ENCODE data around the gene PRPF18. TPM values are rescaled to one million over a fixed set of nuclear protein-coding genes. Genes with fewer than 3 reads are reported as not detected.

Gene PRPF18
- total and polyA plus RNA-seq, 5 experiments from 2014 or later, result 31.9 to 41.5 (median 38.1) TPM

DNA sequence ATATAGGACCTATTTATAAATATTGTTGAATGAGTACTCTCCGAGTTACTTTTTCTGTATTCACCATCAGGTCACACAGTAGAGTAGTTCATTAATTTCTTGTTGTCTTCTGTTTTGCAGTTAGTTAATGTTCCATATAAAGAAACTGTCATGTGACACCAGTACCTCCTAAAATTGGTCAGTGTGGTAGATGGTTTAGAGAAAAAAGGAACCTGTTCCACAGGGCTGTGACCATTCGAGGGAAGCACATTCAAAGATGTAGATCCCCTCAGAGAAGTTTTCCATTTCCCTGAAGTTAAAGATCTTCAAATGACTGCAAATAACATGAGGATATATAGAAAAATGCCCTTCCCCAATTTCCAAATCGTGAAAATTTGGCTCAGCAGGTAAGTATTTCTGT, 45.7 kb downstream of the PRPF18 start:
- H3K36me3 Mint-ChIP-seq, result peaks cover 1 to 73% (median 33%) of the 10 kb centered on the region in 3 donors
- H3K27me3 Mint-ChIP-seq, result no peaks in the 10 kb centered on the region
- no peaks in the 10 kb centered on the region for H3K9me3 Mint-ChIP-seq
- no peak overlapping the region for H3K4me3 Mint-ChIP-seq
- peaks cover 0 to 2% (median 0%) of the 10 kb centered on the region in 4 donors for H3K4me1 Mint-ChIP-seq
- no peak for ATAC-seq
- H3K27ac Mint-ChIP-seq, result peak overlapping the region in 1 of 10 donors; percentile 41
- no peak for DNase-seq
- POLR2A ChIA-PET, result no interaction called here

DNA sequence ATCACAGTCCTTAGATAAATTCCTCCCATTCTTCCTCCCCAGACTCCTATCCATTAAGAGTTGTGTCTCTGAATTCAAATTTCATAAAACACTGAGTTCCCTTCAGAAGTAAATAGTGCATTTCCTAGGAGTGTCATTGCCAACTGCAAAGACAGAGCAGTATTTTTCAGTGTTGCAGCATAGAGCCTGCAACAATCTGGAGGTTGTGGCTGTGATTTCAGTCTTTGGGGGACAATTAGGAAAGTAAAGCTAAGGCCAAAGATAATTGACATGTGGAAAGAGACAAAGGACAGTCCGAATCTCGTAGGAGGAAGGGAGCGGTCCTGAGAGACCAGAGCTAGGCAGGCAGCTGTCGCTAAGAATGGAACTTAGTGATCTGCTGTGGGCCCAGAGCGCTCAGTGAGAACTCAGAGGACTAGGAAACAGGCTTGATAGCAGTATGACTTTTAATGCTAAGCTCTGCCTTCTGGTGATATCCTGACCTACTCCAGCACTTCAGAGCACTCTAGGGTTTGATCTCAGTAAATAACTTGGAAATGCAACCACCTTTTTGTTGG, 46.2 kb downstream of the PRPF18 start:
- Mint-ChIP-seq H3K27me3 (no peaks in the 10 kb centered on the region), H3K9me3 (no peaks in the 10 kb centered on the region), H3K4me1 (peaks cover 0 to 2% (median 0%) of the 10 kb centered on the region in 4 donors), H3K4me3 (no peak overlapping the region), H3K27ac (peak overlapping the region in 1 of 10 donors; percentile 46), H3K36me3 (peaks cover 6 to 78% (median 39%) of the 10 kb centered on the region in 3 donors)
- no peak for DNase-seq
- no peak for ATAC-seq
- POLR2A ChIA-PET, result no interaction called here

DNA sequence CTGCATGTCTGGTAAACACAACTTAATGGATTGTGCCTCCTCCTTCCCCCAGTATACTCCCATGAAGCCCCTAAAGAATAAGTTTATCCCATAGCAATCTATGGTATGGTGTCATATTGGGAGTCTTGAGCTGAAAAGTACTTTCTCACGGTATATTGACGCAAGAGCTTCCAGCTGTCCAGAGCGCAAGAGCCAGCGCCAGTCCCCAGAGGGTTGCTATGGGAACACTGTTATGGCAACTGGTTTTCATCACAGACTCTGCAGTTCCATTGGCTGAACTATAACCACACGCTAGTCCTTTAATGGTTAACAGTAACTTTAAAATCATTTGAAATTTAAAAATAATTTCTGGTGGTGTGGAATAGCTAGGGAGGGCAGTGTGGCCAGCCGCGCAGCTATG, 46.9 kb downstream of the PRPF18 start:
- DNase-seq, result no peak
- peaks cover 0 to 2% (median 0%) of the 10 kb centered on the region in 4 donors for H3K4me1 Mint-ChIP-seq
- ATAC-seq, result no peak
- peak overlapping the region in 1 of 10 donors; percentile 7 for H3K27ac Mint-ChIP-seq
- no peak overlapping the region for H3K4me3 Mint-ChIP-seq
- peaks cover 0 to 2% (median 0%) of the 10 kb centered on the region in 9 donors for H3K9me3 Mint-ChIP-seq
- H3K36me3 Mint-ChIP-seq, result peaks cover 14 to 82% (median 46%) of the 10 kb centered on the region in 3 donors
- POLR2A ChIA-PET, result no interaction called here
- no peaks in the 10 kb centered on the region for H3K27me3 Mint-ChIP-seq

DNA sequence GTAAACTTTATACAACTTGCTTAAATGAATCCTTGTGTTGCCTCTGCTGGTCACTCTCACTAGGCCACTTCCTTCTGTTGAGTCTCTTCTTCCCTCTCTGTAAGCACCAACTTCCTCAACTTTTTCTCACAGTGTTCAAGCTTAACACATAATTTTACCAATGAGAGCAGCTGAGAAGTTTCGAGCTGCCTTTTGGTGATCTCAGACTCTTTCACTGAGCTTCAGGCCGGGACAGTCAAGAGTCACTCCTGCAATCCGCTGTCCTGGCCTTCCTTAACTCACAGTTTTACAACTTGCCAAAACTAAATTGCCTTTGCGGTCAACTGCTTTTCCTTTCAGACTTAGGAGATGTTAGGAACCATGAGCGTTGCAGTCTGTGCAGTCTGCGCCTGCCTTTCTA, 47.4 kb downstream of the PRPF18 start:
- Mint-ChIP-seq H3K9me3 (peaks cover 0 to 2% (median 0%) of the 10 kb centered on the region in 9 donors), H3K27ac (no peak overlapping the region), H3K36me3 (peaks cover 17 to 83% (median 51%) of the 10 kb centered on the region in 3 donors), H3K27me3 (no peaks in the 10 kb centered on the region), H3K4me3 (no peak overlapping the region), H3K4me1 (peaks cover 0 to 2% (median 0%) of the 10 kb centered on the region in 4 donors)
- no peak for ATAC-seq
- no peak for DNase-seq
- POLR2A ChIA-PET, result no interaction called here

DNA sequence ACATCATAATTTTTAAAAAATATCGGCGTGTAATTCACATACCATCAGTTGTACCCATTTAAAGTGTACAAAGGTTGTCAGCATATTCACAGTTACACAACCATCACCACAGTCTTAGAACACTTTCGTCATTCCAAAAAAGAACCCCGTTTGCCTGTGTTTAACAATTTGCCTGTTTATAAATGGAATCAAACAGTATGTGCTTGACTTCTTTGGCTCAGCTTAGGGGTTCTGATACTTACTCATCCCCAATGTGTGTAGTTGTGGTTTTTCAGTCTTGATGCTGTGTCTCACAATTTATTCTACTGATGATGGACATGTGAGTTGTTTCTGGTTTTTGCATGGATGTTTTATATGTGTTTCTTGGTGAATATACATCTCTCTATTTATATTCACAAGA, 50.0 kb downstream of the PRPF18 start:
- H3K4me1 Mint-ChIP-seq, result peaks cover 0 to 10% (median 0%) of the 10 kb centered on the region in 4 donors
- DNase-seq (no peak), ATAC-seq (no peak)
- peaks cover 12 to 18% (median 17%) of the 10 kb centered on the region in 9 donors for H3K9me3 Mint-ChIP-seq
- POLR2A ChIA-PET, result no interaction called here
- H3K27ac Mint-ChIP-seq, result no peak overlapping the region
- peaks cover 38 to 86% (median 69%) of the 10 kb centered on the region in 3 donors for H3K36me3 Mint-ChIP-seq
- H3K27me3 Mint-ChIP-seq, result no peaks in the 10 kb centered on the region
- H3K4me3 Mint-ChIP-seq, result no peak overlapping the region

DNA sequence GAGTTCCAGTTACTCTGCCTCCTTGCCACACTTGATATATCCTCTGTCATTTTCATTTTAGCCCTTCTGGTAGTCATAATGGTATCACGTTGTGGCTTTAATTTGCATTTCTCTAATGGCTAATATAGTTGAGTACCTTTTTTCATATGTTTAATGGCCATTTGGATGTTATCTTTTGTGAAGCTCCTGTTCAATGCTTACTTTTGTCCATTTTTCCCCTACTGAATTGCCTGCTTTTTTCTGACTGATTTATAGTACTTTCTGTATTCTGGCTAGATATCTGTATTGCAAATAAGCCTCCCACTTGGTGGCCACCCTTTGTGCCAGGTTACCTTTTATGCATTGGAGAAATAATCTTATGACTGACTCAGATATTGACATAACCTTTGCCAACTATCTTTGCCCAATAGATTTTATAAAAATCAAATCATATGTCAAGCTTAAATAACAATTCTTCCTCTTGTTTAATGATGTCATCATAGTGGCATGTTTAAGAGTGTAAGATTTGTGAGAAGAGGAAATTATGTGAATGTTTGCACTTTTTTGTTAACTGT, 50.6 kb downstream of the PRPF18 start:
- no peak overlapping the region for H3K4me3 Mint-ChIP-seq
- no peak for ATAC-seq
- no peak overlapping the region for H3K27ac Mint-ChIP-seq
- peaks cover 0 to 12% (median 0%) of the 10 kb centered on the region in 4 donors for H3K4me1 Mint-ChIP-seq
- peaks cover 44 to 86% (median 76%) of the 10 kb centered on the region in 3 donors for H3K36me3 Mint-ChIP-seq
- DNase-seq, result no peak
- POLR2A ChIA-PET, result interaction anchor here (0.7 kb wide), 1 partner anchor 944 kb away, joined by 14 read pairs; no protein-coding TSS in a partner anchor
- peaks cover 16 to 24% (median 23%) of the 10 kb centered on the region in 9 donors for H3K9me3 Mint-ChIP-seq
- no peaks in the 10 kb centered on the region for H3K27me3 Mint-ChIP-seq

DNA sequence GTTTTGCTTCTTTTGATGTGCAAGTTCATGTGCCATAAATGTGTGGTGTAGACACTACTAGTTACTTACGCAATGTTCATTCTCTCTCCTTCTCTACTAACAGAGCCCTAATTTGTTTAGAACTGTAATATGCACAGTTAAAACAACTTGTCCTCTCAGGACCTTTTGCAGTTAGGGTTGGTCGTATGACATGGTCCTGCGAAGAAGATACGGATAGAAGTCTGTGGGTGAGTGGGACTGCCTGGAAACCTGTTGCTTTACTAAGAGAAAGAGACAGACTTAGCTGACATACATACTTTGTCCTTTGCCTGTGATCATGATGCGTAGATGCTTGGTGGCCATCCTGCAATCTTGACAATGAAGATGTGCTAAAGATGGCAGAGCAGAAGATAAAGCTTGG, 51.1 kb downstream of the PRPF18 start:
- Mint-ChIP-seq H3K27ac (no peak overlapping the region), H3K36me3 (peaks cover 49 to 86% (median 79%) of the 10 kb centered on the region in 3 donors), H3K9me3 (peaks cover 18 to 29% (median 26%) of the 10 kb centered on the region in 9 donors), H3K4me1 (peaks cover 0 to 12% (median 0%) of the 10 kb centered on the region in 4 donors), H3K27me3 (no peaks in the 10 kb centered on the region), H3K4me3 (no peak overlapping the region)
- POLR2A ChIA-PET, result interaction anchor here (0.7 kb wide), 1 partner anchor 945 kb away, joined by 14 read pairs; no protein-coding TSS in a partner anchor
- DNase-seq (no peak), ATAC-seq (no peak)

DNA sequence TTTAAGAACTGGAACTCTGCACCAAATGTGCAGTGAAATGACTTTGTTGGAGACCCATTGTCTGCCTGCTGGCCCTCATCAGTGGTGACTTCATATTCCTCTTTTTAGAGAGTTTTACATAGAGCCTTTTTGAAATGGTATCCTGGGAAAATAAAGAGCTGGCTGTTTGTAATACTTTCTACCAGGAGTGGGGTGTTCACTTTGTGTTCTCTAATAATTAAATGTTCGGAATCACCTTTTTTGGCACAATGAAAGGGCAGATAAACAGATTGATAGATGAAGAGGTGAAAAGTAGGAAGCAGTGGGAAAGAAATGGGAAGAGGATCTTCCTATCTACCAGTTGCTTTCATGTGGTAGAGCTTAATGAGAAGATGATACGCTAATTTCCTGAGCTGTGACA, 55.5 kb downstream of the PRPF18 start:
- DNase-seq (no peak), ATAC-seq (no peak)
- Mint-ChIP-seq H3K4me1 (peaks cover 0 to 13% (median 0%) of the 10 kb centered on the region in 4 donors), H3K9me3 (peaks cover 18 to 31% (median 26%) of the 10 kb centered on the region in 9 donors), H3K27me3 (no peaks in the 10 kb centered on the region), H3K36me3 (peaks cover 49 to 87% (median 71%) of the 10 kb centered on the region in 3 donors), H3K4me3 (no peak overlapping the region), H3K27ac (no peak overlapping the region)
- POLR2A ChIA-PET, result interaction anchor here (0.6 kb wide), 1 partner anchor 525 kb away, joined by 6 read pairs; no protein-coding TSS in a partner anchor

DNA sequence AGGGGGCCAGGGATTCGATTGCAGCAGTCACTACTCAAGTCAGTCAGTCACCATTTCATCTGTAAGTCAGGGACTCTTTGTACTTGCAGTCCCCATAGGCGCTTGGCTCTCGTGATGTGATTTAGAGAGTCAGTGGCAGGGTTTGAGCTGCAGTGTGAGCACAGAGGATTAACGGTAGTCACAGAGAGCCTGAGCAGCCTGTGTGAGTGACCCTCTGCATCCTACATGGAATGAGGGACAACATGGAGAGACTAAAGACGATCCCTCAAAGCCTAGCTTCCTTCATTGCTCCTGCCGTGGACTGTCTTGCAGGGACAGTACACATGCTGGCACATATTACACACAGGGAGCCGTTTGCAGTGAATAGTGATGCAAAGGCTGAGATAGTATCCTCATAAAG, 56.3 kb downstream of the PRPF18 start:
- peaks cover 18 to 31% (median 26%) of the 10 kb centered on the region in 9 donors for H3K9me3 Mint-ChIP-seq
- no peak for ATAC-seq
- POLR2A ChIA-PET, result no interaction called here

DNA sequence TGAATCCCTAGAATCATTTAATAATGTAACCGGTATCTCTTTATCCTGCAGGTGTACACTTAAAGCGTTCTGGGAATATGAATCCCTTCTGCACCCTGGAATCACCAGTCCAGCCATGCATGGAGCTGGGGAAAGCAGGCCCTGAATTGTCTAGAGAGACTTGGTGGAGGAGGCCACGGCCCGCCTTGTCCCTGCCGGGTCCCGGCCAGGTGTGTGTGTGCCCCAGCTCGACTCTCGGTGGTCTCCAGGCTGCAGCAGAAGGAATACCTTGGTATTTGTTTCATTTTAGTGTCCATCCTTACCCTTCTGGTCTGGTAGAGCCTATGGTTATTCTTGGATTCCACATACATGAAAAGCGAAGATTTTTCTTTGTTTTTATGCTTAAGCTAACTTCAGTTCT, 58.1 kb downstream of the PRPF18 start:
- Mint-ChIP-seq H3K27me3 (no peaks in the 10 kb centered on the region), H3K4me3 (no peak overlapping the region), H3K4me1 (peaks cover 10 to 17% (median 12%) of the 10 kb centered on the region in 4 donors), H3K36me3 (peaks cover 30 to 72% (median 51%) of the 10 kb centered on the region in 3 donors), H3K27ac (no peak overlapping the region), H3K9me3 (peaks cover 18 to 31% (median 26%) of the 10 kb centered on the region in 9 donors)
- DNase-seq (no peak), ATAC-seq (no peak)
- POLR2A ChIA-PET, result no interaction called here

More for the DNA sequence above, 56.3 kb downstream of the PRPF18 start:
- H3K27ac Mint-ChIP-seq, result no peak overlapping the region
- peaks cover 2 to 13% (median 3%) of the 10 kb centered on the region in 4 donors for H3K4me1 Mint-ChIP-seq
- no peak overlapping the region for H3K4me3 Mint-ChIP-seq
- DNase-seq, result no peak
- peaks cover 42 to 82% (median 64%) of the 10 kb centered on the region in 3 donors for H3K36me3 Mint-ChIP-seq
- H3K27me3 Mint-ChIP-seq, result no peaks in the 10 kb centered on the region

DNA sequence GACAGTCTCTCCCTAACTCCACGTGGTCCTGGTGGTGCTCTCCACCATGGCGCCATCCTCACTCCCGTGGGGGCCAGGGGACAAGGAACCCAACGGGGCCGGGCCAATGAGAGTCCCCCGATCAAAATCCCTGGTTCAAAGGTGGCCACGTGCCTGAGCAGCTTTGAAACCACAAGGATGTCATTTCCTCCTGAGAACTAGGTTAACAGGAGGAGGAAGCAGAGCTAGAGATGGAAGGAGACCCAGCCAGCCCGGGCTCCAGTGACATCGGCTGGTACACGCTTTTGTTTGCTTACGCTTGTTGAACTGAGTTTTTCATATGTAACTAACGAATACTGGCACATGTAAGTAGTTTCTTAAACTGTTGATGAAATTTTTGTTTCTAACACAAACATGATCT, 61.7 kb downstream of the PRPF18 start:
- Mint-ChIP-seq H3K9me3 (no peaks in the 10 kb centered on the region), H3K27ac (peak overlapping the region in 5 of 10 donors; percentile 47 to 87 (median 70)), H3K36me3 (peaks cover 0 to 46% (median 17%) of the 10 kb centered on the region in 3 donors), H3K27me3 (no peaks in the 10 kb centered on the region), H3K4me1 (peaks cover 7 to 14% (median 10%) of the 10 kb centered on the region in 4 donors), H3K4me3 (peak overlapping the region in 1 of 10 donors; percentile 4)
- POLR2A ChIA-PET, result no interaction called here
- ATAC-seq (peak; percentile 46 to 73), DNase-seq (peak in 3 of 10 donors; percentile 4 to 36 (median 22))

DNA sequence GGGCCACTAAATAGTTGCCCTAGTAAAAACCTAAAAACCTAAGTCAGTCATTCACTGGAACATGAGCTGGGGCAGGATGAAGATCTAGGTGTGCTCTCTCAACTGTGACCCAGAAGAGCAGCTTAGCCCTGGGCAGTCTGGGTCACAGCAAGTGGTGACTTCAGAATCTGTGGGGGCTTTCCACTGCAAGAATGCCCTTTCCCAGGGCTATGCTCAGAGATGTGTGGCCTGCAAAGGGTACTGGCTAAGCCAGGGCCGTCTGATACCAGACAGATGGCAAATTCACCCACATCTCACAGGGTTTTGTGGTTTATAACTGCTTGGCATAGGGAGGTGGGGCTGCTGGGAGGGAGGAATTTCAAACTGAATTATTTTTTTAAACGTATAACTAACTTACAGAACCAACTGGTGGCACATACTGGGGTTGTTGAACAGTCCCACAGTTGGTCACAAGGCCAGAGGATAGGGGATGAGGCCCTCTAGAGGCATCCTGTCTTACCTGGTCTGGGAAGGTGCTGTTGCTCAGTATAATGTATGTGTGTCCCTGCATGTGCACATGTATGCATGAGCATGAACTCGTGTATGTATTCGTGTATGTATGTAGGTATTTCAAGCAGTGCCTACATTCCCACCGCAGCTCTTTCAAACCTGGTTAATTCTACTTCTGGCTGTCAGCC, 63.2 kb downstream of the PRPF18 start:
- Mint-ChIP-seq H3K27me3 (no peaks in the 10 kb centered on the region), H3K4me3 (no peak overlapping the region), H3K27ac (peak overlapping the region in 1 of 10 donors; percentile 29), H3K4me1 (peaks cover 10 to 14% (median 10%) of the 10 kb centered on the region in 4 donors), H3K36me3 (peaks cover 0 to 36% (median 17%) of the 10 kb centered on the region in 3 donors), H3K9me3 (no peaks in the 10 kb centered on the region)
- ATAC-seq (no peak), DNase-seq (no peak)
- POLR2A ChIA-PET, result no interaction called here

DNA sequence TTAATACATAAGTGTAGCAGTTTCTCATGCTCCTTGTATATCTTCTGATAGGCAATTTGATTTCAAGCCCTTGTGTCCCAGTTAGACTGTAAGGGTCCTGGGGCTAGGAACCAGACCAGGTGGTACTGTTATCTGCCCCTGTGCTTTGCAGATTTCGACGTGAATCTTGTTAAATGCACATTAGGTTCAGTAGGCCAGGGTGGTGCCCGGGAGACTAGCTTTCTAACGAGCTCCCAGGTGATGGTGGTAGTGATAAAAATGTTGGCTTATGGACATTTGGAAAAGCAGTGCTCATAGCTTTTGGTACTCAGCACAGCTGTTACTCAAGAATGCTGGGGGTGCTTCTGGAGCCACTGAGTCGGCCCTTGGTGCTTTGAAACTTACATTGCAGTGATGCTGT, 64.2 kb downstream of the PRPF18 start:
- Mint-ChIP-seq H3K4me1 (peaks cover 10 to 14% (median 10%) of the 10 kb centered on the region in 4 donors), H3K27ac (no peak overlapping the region), H3K9me3 (no peaks in the 10 kb centered on the region), H3K4me3 (no peak overlapping the region), H3K27me3 (no peaks in the 10 kb centered on the region), H3K36me3 (peaks cover 0 to 26% (median 8%) of the 10 kb centered on the region in 3 donors)
- DNase-seq, result no peak
- no peak for ATAC-seq
- POLR2A ChIA-PET, result no interaction called here

Measured in naive thymus-derived CD8-positive, alpha-beta T cell (primary cell).